Fibroblast of lung (primary cell): Measurements from ENCODE around the gene LAMTOR4.

Experiments
- CTCF ChIP-seq, 2 donors: IDR thresholded peaks in 1 of 2; conservative IDR thresholded peaks in 1 of 2; 1 replicate in 1 of 2; 2 replicates in 1 of 2; pipeline ENCODE4 v1.5.1; 2011 to 2012; ENCODE audit warnings: low read length in 2 of 2, control low read depth in 1 of 2, inconsistent platforms in 1 of 2, low read depth in 1 of 2, mild to moderate bottlenecking in 1 of 2
- EZH2 ChIP-seq: IDR thresholded peaks from 2 replicates; pipeline ENCODE4 v1.5.1; 2012; ENCODE audit warnings: low read length, control low read depth, mild to moderate bottlenecking; ENCODE audit errors: missing control alignments

DNA sequence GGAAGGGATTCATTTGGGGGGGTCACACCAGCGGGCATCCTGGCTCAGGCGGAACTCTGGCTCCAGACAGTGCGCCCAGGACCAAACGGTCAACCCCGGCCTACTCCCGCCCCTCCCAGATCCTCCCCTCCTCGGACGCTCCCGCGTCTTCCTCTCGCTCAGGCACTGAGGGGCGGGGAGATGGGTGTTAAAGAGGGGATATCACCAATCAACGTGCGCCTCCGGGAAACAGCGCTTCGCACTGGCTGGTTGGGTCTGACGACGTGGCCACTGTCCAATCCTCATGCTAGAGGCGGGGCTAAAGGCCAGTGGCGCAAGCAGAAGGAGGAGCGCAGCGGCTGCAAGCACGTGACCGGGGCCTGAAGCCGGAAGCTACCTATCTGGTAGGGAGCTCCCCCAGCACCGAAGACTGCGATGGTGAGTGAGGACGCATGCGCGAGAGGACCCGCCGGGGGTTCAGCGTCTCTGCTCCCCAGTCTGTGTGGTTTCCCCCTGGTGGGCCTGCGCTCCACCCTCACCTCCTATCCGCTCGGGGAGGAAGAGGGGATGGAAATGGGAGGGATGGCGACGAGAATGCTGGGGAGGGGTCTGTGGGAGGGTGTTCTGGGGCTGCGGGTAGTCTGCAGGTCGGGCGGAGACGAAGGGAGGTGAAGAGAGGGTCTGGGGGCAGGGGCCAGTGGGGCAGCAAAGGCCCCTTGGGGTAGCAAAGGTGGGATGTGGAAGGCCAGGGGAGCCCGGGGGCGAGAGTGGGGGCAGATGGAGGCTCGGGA is at the start of gene LAMTOR4:
- TF ChIP-seq CTCF (conservative IDR thresholded peaks at IDR 0.05 in 1 of 2, IDR thresholded peaks at IDR 0.05 in 1 of 2; ENCODE audit: low read depth in 1 of 2, low read length in 2 of 2) (no peak), EZH2 (no peak)
